Gastroesophageal sphincter (tissue), 4 donors: Measurements from ENCODE around the gene CLSTN2. TPM values are rescaled to one million over a fixed set of nuclear protein-coding genes. Genes with fewer than 3 reads are reported as not detected.

ENCODE experiments used
- ATAC-seq: fragments of 150-250 bp; one replicate; pipeline ENCODE4 v1.9.1; 2016; ENCODE audit warnings: mild to moderate bottlenecking, moderate library complexity
- H3K27ac ChIP-seq, 4 donors: fragments of 200-600 bp; sonication (generic) in 3 of 4; 1 replicate in 3 of 4; 2 replicates in 1 of 4; pipeline ENCODE4 v1.5.1; 2016 to 2019
- H3K27me3 ChIP-seq: fragments of 200-600 bp; sonication (generic); one replicate; pipeline ENCODE4 v1.5.1; 2019
- H3K36me3 ChIP-seq, 2 donors: fragments of 200-600 bp; sonication (generic); one replicate each; pipeline ENCODE4 v1.5.1; 2019; ENCODE audit warnings: control low read depth in 1 of 2
- H3K4me1 ChIP-seq, 3 donors: fragments of 200-600 bp; sonication (generic); 1 replicate in 2 of 3; 2 replicates in 1 of 3; pipeline ENCODE4 v1.5.1; 2016 to 2019; ENCODE audit warnings: control low read depth in 2 of 3
- H3K4me3 ChIP-seq, 2 donors: fragments of 200-600 bp; sonication (generic); one replicate each; pipeline ENCODE4 v1.5.1; 2019; ENCODE audit warnings: mild to moderate bottlenecking in 1 of 2, moderate library complexity in 1 of 2
- H3K9me3 ChIP-seq, 3 donors: fragments of 200-600 bp; sonication (generic); one replicate each; pipeline ENCODE4 v1.5.1; 2017 to 2019; ENCODE audit warnings: control low read depth in 2 of 3
- EP300 ChIP-seq: sonication (generic); formaldehyde crosslinking; IDR thresholded peaks from one replicate; pipeline ENCODE4 v1.6.1; 2017; ENCODE audit warnings: antibody characterized with exemption, mild to moderate bottlenecking
- POLR2A ChIP-seq, 2 donors: fragments of 450-650 bp; IDR thresholded peaks; one replicate each; pipeline ENCODE4 v1.6.1; 2017; ENCODE audit warnings: antibody characterized with exemption in 2 of 2, mild to moderate bottlenecking in 2 of 2, moderate library complexity in 1 of 2
- POLR2AphosphoS5 ChIP-seq: sonication (generic); formaldehyde crosslinking; IDR thresholded peaks from one replicate; pipeline ENCODE4 v1.6.1; 2017; ENCODE audit warnings: antibody characterized with exemption
- WGBS, 2 donors: methylation state at CpG; one replicate each; pipeline ENCODE4 v1.1.5; 2018; ENCODE audit warnings: low coverage in 1 of 2; 5-methylcytosine and 5-hydroxymethylcytosine counted together
- total RNA-seq, 4 donors: library from RNA; depleted of rRNA; stranded (reverse); fragments of >200 nt; gene quantifications; one replicate each; pipeline ENCODE4 v1.1.0, GENCODE V29; 2016
- TF ChIP-seq, protein P1 (sequence below), 4 experiments: fragments of 200-600 bp in 2 of 4; fragments of 450-650 bp in 2 of 4; sonication (generic) in 1 of 4; IDR thresholded peaks; one replicate each; pipeline ENCODE4 v1.5.1; 2017 to 2019; ENCODE audit warnings: antibody characterized with exemption in 4 of 4, mild to moderate bottlenecking in 2 of 4, moderate library complexity in 2 of 4

Gene CLSTN2
- total RNA-seq, 4 donors from 2014 or later: 6.6 to 9.7 (median 7.7) TPM

DNA sequence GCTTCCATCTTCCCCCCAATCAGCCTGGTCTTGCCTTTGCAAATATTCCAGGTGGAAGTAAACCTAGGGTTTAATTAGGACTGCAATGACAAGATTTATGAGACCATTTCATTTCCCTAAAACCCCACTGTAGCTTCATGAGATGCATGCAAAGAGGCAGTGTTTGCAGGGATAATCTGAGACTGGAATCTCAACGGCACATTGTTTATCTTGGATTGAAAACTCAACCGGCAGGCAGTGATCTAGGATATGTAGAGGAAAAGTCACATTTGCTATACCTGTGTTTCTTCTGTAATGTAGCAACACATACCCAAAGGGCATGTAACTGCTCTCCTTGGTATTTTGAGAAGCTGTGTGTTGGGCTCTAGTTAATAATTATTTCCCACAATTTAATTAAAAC, 18.7 kb upstream of the CLSTN2 start:
- Histone ChIP-seq H3K4me1 (no peaks in the 10 kb centered on the region), H3K27me3 (peaks cover 3% of the 10 kb centered on the region), H3K9me3 (no peaks in the 10 kb centered on the region), H3K36me3 (no peaks in the 10 kb centered on the region), H3K27ac (no peak overlapping the region), H3K4me3 (no peak overlapping the region)
- no peak for ATAC-seq
- no peak for TF ChIP-seq POLR2A (IDR thresholded peaks at IDR 0.05)
- TF ChIP-seq, protein P1, sequence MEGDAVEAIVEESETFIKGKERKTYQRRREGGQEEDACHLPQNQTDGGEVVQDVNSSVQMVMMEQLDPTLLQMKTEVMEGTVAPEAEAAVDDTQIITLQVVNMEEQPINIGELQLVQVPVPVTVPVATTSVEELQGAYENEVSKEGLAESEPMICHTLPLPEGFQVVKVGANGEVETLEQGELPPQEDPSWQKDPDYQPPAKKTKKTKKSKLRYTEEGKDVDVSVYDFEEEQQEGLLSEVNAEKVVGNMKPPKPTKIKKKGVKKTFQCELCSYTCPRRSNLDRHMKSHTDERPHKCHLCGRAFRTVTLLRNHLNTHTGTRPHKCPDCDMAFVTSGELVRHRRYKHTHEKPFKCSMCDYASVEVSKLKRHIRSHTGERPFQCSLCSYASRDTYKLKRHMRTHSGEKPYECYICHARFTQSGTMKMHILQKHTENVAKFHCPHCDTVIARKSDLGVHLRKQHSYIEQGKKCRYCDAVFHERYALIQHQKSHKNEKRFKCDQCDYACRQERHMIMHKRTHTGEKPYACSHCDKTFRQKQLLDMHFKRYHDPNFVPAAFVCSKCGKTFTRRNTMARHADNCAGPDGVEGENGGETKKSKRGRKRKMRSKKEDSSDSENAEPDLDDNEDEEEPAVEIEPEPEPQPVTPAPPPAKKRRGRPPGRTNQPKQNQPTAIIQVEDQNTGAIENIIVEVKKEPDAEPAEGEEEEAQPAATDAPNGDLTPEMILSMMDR (IDR thresholded peaks at IDR 0.05): no peak
- TF ChIP-seq POLR2AphosphoS5: no peak
- no peak for TF ChIP-seq EP300
- WGBS, 2 donors: 37 to 43% methylated on average over 2 of the region's 2 CpGs

DNA sequence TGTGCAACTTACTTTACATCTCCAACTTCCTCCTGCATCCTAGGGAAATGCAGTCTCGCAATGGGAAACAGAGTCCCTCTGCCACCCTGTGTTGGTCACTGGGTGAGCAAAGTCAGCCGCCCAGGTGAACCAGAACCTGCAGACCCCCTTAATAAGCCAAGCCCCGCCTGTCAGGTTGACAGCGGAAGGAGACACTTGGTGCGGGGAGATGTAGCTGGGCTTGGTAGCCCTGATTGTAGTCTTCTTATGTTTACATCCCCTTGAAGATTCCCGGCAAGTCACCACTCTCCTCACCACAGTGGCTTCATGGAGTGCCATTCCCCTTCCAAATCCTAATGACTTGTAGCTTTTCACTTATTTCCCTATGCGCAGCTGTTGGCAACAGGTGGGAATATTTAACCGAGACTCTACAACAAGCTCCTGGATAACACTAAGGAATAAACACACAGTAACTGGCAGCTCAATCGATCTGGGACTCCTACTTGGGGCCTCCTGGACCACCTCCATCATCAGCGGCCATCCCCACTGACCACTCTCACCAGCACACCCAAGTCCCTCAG, 17.7 kb upstream of the CLSTN2 start:
- WGBS, 2 donors: 77 to 85% methylated on average over 4 of the region's 10 CpGs
- TF ChIP-seq, protein P1 (IDR thresholded peaks at IDR 0.05): no peak
- TF ChIP-seq POLR2A (IDR thresholded peaks at IDR 0.05) (no peak), POLR2AphosphoS5 (no peak), EP300 (no peak)

GRCh38 chr3:139928708-139929505, 6.1 kb upstream of the CLSTN2 start:
- H3K9me3 ChIP-seq: no peaks in the 10 kb centered on the region
- TF ChIP-seq EP300: no peak
- no peak for TF ChIP-seq POLR2AphosphoS5
- TF ChIP-seq, protein P1 (IDR thresholded peaks at IDR 0.05): no peak
- no peak for TF ChIP-seq POLR2A (IDR thresholded peaks at IDR 0.05)
- H3K4me1 ChIP-seq: peaks cover 0 to 8% (median 0%) of the 10 kb centered on the region in 3 donors
- WGBS, 2 donors: 47 to 60% methylated on average over 2 to 3 of the region's 4 CpGs
- no peaks in the 10 kb centered on the region for H3K36me3 ChIP-seq
- H3K4me3 ChIP-seq: no peak overlapping the region
- H3K27ac ChIP-seq: no peak overlapping the region
- ATAC-seq: no peak
- H3K27me3 ChIP-seq: peaks cover 5% of the 10 kb centered on the region

More for the DNA sequence above, 17.7 kb upstream of the CLSTN2 start:
- Histone ChIP-seq H3K4me3 (no peak overlapping the region), H3K27me3 (peaks cover 3% of the 10 kb centered on the region), H3K36me3 (no peaks in the 10 kb centered on the region), H3K27ac (no peak overlapping the region), H3K4me1 (no peaks in the 10 kb centered on the region), H3K9me3 (no peaks in the 10 kb centered on the region)
- ATAC-seq: no peak

DNA sequence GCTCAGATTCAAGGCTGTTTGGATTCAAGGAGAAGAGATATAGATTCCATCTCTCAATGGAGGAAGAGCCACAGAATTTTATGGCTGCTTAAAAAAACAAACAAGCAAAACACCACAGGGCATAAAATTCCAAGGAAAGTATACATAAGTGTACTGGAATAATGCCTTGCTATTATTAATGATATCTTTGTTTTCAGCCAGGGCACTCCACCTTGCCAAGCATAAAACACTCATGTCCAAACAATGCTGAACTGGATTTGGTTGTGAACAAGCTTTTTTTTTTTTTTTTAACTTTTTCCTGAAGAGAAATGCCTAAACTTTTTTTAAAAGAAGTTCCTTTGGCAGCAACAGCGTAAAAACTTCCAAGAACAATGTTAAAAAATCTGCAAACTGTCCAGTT, 4.8 kb upstream of the CLSTN2 start:
- H3K36me3 ChIP-seq: no peaks in the 10 kb centered on the region
- peaks cover 0 to 18% (median 7%) of the 10 kb centered on the region in 3 donors for H3K4me1 ChIP-seq
- H3K27me3 ChIP-seq: peaks cover 16% of the 10 kb centered on the region
- no peak overlapping the region for H3K27ac ChIP-seq
- TF ChIP-seq, protein P1 (IDR thresholded peaks at IDR 0.05): no peak
- TF ChIP-seq POLR2A (IDR thresholded peaks at IDR 0.05): no peak
- no peak for TF ChIP-seq POLR2AphosphoS5
- no peak for TF ChIP-seq EP300
- no peak for ATAC-seq
- H3K4me3 ChIP-seq: no peak overlapping the region
- no peaks in the 10 kb centered on the region for H3K9me3 ChIP-seq
- WGBS, 2 donors: 17 to 67% methylated on average over 1 of the region's 1 CpG

DNA sequence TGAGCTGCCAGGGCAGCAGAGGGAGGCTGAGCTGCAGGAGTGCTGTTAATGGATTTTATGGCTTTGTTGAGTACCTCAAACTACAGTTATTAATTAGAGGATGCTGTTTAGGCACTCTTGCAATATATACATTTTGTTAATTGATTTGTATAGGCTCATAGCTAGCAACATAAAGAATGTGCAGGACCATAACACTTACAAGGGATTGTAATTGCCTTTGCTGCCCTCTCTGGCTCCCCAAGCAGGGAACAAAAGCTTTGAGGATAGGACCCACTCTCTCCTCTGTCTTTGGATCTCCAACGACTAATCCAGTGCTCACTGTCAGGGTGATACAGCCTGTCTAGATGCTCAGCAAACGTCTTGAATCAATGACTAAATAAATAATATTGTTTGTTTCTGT, 1.2 kb upstream of the CLSTN2 start:
- WGBS, 2 donors: 17 to 44% methylated on average over 2 of the region's 2 CpGs

More for the DNA sequence above, 1.2 kb upstream of the CLSTN2 start:
- no peak for ATAC-seq
- no peak for TF ChIP-seq POLR2A (IDR thresholded peaks at IDR 0.05)
- TF ChIP-seq POLR2AphosphoS5: no peak
- TF ChIP-seq, protein P1 (IDR thresholded peaks at IDR 0.05): no peak
- no peak for TF ChIP-seq EP300
- Histone ChIP-seq H3K27me3 (peaks cover 48% of the 10 kb centered on the region), H3K4me3 (no peak overlapping the region), H3K4me1 (peaks cover 0 to 36% (median 19%) of the 10 kb centered on the region in 3 donors), H3K9me3 (no peaks in the 10 kb centered on the region), H3K36me3 (no peaks in the 10 kb centered on the region), H3K27ac (no peak overlapping the region)
